Limb (tissue), 2 donors: ENCODE measurements around the gene USP35.

ENCODE experiments used
- DNase-seq, 2 donors: peaks; one replicate each; pipeline ENCODE4 v3.0.0-alpha.2; 2016; ENCODE audit errors: extremely low spot score in 2 of 2

The USP35 gene, protein sequence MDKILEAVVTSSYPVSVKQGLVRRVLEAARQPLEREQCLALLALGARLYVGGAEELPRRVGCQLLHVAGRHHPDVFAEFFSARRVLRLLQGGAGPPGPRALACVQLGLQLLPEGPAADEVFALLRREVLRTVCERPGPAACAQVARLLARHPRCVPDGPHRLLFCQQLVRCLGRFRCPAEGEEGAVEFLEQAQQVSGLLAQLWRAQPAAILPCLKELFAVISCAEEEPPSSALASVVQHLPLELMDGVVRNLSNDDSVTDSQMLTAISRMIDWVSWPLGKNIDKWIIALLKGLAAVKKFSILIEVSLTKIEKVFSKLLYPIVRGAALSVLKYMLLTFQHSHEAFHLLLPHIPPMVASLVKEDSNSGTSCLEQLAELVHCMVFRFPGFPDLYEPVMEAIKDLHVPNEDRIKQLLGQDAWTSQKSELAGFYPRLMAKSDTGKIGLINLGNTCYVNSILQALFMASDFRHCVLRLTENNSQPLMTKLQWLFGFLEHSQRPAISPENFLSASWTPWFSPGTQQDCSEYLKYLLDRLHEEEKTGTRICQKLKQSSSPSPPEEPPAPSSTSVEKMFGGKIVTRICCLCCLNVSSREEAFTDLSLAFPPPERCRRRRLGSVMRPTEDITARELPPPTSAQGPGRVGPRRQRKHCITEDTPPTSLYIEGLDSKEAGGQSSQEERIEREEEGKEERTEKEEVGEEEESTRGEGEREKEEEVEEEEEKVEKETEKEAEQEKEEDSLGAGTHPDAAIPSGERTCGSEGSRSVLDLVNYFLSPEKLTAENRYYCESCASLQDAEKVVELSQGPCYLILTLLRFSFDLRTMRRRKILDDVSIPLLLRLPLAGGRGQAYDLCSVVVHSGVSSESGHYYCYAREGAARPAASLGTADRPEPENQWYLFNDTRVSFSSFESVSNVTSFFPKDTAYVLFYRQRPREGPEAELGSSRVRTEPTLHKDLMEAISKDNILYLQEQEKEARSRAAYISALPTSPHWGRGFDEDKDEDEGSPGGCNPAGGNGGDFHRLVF

DNA sequence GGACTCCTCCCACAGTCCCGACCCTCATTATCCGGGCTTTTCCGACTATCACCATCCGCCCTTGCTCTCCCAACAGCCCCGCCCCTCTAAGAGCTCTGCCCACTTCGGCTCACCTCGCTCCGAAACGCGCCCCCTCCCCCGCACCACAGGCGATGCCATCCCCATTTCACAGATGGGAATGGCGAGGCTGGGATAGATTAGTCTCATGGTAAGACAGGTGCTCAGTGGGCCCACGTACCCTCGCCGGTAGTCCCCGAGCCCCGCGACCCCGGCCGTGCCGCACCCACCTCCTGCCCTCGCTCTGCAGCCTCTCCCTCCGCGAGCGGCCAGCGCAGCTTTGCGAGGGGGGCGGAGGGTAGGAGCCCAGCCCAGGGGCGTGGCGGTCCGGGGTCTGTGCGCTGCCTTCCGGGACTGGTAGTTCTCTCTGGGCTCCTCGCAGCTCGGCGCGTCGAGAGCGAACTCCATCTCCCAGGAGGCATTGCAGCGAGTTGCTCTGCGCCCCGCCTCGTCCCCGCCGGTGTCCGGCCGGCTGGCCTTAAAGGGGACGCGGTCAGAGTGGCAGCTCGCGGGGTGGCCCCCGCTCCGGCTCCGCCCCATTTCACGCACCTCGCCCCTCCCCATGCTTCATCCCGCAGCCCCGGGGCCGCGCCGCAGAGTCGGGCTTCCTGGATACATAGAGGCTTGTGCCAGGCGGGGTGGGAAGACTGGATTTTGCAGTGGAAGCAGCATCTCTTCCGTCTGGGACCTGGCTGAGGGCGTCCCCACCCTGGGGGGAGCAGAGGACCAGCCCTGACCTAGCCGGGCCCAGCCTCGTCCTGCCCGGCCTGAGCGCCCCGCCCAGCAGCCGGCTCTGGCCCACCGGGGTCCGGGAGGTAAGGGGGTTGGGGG, at the start of gene USP35, which contains the start of gene KCTD21:
USP35 (plus strand) TSS at position 634 of the 888 bp plus-strand sequence. CDS start 7,327 bp downstream, outside the sequence.
KCTD21 (minus strand) TSS at position 341 of the 888 bp plus-strand sequence. CDS start 14,072 bp downstream, outside the sequence.
- peak; percentile 96 to 98 for DNase-seq

DNA sequence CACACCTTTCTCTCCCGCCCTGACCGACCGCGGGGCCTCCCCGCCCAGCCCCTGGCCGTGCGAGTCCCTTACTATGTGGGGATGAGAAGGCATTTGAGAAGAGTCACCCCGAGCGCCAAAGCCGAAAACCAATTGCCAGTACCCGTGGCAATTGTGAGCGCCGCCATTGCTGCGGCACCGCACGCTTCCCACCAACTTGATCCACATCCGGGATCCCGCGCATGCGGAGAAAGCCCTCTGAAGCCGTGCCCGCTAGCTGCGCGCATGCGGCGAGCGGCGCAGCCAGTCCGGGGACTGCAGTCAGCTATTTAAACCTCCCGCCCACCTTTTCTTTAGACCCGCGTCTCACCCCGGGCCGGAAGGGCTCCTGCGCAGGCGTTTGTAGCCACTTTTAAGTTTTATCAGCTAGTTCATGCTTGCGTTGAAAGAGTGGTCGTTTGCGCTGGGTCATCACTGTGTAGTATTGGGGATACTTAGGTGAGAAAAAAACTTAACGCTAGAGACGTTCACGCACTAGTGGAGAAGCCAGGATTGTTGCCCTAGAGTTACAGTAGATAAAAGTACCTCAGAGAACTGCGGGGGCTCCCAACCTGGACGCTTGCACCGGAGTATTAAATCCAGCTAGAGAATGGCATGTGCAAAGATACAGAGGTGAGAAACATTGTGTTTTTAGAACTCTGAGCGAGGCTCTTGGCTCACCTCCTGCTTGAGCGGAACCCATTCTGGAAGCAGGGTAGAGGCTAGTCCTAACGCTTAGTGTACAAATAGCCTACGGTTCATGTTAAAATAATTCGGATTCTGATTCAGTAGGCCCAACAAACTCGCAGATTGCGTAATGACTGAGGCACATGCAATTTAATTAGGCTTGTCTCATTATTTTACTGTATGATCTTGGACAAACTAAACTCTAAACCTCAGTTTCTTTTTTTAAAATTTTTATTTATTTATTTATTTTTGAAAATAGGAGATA, 49.0 kb upstream of the USP35 start, which contains the start of gene ALG8:
ALG8 (minus strand) TSS at position 205 of the 970 bp plus-strand sequence; CDS start at position 167, 38 bp downstream.
- peak; percentile 96 to 97 for DNase-seq

DNA sequence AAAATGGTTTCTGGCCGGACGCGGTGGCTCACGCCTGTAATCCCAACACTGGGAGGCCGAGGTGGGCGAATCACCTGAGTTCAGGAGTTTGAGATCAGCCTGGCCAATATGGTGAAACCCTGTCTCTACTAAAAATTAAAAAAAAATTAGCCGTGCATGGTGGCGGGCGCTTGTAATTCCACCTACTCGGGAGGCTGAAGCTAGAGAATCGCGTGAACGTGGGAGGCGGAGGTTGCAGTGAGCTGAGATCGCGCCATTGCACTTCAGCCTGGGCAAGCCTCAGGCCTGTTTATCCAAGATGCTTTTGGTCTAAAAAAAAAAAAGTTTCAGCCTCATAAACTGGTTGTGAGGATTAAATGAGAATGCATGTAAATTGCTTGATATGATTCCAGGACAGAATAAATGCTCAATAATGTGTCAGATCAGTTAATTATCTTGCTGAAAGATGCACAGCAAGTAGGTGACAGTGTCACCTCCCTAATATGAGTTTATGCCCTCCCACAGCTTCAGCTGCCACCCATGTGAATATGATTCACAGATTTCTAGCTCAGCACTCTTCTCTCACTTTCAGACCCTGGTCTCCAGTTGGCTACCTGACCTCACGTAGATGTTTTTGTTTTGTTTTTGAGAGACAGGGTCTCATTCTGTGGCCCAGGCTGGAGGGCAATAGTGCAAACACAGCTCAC, 48.2 kb upstream of the USP35 start:
- no peak for DNase-seq

DNA sequence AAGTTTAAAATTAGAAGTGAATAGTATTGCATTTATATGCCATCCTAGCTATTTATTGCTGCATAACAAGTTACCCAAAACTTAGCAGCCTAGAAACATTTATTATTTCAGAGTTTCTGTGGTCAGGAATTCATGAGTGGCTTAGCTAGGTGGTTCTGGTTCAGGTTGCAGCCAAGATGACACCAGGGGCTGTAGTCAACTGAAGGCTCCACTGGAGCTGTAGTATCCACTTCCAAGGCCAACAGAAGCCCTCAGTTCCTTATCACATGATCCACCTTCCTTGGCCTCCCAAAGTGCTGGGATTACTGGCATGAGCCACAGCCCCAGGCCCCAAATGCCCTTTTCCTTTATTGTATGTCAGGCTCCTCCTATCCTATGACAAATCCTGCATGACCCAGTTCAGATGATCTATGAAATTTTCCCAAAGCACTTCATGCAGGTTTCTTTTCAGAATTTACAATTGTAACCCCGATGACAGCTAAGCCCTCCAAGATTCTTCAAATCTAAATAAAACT, 43.2 kb upstream of the USP35 start:
- no peak for DNase-seq

DNA sequence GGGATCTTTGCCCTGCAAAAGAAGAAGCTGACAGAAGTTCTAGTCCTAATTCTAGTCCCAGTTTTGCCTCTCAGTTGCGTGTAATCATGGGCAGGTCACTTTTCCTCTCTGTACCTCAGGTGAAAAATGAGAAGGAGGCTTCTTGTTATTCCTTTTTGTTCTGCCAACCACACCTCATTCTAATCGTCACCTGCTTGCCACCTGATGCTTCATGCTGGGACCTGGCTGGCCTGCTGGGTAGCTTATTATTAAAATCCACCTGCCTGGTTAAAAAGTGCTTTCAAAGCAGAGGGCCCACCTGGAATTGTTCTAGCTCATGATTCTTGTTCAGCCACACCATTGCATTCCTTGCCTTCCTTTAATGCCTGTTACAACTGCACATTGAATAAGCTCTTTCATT, 40.9 kb upstream of the USP35 start:
- DNase-seq: no peak

DNA sequence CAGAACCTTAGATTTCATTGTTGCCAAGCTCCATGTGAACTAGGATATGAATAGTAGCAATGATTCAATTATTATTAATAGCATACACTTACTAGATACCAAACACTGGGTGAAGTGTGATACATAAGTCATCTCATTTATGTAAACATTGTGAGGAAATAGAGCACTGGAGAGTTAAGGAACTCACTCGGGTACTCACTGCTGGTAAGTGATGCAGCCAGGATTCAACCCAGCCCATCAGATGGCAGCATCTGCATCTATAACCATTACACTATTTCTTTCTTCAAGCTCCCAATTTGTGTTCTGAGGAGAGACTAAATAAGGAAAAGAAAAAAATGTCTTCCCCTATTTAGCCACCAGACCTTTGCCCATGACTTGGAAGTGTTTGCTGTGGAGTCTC, 39.1 kb upstream of the USP35 start:
- no peak for DNase-seq

DNA sequence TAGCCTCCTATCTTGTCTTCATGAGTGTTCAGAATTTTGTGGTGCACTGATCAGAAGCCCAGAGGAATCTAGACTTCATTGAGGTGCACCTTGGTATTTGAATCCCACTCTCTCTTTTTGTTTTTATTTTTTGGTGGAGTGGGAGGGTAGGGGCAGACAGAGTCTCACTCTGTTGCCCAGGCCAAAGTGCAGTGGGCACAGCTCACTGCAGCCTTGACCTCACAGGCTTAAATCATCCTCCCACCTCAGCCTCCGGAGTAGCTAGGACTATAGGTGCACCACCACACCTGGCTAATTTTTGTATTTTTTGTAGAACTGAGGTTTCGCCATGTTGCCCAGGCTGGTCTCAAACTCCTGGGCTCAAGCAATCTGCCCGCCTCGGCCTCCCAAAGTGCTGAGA, 38.4 kb upstream of the USP35 start:
- no peak for DNase-seq

DNA sequence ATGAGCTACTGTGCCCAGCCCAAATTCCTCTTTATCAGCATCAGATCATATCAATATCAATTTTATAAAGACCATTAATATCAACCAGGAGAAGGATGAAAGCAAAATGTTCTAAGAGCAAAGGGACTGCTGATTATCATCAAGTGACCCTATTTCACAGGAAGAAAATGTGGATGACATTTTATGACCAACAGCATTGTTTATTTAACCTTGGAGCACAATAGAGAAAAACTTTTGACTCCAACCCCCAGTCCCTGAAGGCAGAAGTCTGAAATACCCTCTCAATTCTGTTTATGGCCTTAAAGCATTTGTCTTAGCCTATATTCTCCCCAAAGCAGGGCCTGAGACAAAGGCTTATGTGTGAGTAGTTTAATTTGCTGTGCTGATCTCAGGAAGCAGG, 38.0 kb upstream of the USP35 start:
- no peak for DNase-seq

DNA sequence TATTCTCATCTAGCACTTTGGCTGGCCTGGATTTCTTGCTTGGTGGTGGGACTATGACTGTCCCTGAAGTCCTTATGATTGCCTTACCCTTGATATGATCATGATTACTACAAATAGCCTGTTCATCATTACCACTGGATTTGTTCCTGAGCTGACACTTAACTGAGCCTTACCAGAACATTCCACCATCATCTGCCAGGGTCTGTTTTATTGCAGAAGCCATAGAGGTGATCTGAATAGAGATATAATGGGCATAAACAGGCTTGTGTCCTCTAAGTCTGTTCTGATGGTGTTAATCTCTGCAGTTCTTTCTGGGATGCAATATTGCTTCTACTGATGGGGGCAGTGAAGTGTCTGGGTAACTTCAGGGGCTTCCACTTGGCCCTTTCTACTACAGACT, 36.9 kb upstream of the USP35 start:
- DNase-seq: no peak

DNA sequence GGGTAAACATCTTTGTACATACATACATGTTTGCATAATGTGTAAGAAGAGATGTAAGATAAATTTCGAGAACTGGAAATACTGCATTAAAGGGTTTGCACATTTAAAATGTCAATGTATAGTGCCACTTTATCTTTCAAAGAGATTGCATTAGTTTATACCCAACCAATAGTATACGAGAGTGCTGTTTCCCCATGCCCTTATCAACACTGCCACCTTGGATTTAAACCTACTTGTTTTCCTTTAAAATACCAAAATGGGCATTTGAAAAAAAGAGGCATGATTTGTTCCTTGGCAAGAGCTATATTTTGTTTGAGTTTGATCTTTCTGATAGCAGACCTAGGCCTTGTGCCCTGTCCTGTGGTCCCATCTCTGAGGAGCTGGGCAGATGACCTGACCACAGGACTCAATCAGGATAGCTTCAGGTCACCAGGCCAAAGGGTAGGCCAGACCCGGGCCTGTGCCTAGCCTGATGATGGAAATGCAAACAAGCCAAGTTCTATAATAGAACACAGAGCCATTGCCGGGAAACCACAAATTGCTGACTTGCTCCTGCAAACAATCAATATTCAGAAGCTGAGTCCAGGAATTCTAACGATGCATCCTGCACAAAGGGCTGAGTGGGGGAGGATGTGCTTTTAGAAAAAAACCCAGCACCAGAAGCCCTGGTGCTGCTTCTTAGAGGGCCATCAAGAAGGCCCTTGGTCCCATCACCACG, 32.4 kb upstream of the USP35 start:
- DNase-seq: no peak

DNA sequence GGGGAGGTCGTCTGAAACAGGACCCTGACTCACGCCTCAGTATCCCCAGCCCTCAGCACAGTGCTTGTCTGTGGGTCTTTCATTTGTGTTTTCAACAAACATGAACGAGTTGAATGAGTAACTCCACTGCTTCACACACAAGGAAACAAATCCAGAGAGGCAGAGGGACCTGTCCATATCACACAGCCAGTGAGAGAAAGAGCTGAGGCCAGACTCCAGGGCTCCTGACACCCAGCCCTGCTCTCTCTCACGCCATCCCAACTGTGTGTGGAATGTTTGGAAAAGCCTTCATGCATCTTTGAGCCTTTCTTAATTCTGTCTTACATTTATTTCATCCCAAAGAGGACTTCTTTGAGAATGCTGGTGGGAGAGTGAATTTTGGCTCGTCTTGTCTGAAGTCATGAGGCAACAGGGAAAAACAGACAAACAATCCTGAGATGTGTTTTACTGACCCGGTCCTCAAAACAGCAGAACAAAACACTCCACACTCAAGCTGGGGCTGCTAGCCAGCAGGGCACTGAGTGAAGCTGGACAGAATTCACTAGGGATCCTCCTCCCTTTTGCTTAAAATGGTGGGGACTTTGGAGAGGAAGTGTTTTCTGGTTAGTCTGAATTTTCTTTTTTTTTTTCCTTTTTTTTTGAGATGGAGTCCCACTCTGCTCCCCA, 29.6 kb upstream of the USP35 start:
- DNase-seq: no peak

DNA sequence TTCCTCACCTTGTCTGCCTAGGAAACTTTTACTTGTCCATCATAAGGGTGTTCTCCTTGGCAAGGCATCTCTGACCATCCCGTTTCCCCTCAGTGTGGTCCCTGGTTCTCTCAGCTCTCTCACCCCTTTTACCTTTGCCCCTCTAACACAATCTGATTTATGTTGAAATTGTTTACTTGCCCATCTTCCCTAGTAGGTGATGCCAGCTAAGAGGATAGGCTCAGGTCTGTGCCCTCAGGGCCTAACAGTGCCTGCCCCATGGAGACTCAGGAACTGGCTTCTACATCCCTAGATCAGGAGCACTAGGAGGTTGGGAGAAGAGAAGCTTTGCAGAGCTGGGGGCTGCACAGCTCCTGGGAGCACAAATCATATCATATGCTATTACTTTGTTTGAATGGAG, 28.2 kb upstream of the USP35 start:
- DNase-seq: no peak

DNA sequence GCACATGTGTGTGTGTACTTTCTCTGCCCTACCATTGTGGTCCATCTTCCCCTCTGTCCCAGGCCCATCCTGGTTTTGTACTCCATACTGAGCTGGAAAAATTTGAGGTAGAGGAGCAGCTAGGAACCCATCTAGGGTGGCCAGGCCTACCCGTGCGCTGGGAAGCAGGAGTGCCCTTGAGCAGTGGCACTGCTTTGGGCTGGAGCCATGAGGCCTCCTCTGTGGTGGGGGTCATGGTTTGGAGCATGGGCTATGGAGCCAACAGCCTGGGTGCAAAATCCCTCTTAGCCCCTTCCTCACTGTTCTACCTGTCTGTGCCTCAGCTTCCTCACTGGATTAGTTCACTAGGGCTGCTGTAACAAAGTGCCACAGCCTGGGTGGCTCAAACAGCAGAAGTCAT, 27.4 kb upstream of the USP35 start:
- DNase-seq: no peak

DNA sequence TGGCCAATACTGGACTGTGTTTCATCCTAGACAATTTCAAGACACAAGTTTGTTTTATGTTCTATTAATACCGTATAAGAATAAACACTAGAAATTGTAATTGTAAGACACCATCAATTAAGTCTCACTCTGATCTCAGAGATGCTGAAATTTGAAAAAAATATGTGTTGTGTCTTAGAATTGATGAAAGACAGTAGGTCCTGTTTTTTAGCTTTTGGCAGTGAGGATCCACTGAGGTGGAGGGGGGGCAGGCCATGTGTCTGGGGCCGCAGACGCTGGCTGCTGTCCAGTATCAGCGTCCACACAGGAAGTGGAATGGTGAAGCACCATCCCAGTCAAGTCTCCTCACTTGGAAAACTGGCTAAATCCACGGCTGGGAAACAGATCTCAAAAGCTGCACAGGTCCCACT, 26.8 kb upstream of the USP35 start:
- DNase-seq: no peak

DNA sequence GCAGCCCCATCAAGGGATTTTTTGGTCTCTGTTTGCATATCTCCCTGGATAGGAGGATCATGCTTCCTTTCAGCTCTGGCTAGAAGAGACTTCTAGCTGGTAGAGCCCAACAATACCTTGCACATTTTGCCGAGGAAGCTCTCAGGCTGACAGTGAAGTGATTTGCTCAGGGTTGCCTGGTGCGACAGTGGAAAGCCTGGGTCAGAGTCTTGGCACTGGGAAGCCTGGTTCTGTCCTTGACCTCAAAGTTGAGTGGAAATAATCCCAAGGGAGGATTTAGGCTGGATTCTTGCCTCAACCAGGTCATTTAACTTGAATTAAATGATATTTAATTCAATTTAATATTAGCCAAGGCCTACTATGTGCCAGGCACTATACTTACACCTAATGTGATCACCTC, 24.9 kb upstream of the USP35 start:
- DNase-seq: no peak

DNA sequence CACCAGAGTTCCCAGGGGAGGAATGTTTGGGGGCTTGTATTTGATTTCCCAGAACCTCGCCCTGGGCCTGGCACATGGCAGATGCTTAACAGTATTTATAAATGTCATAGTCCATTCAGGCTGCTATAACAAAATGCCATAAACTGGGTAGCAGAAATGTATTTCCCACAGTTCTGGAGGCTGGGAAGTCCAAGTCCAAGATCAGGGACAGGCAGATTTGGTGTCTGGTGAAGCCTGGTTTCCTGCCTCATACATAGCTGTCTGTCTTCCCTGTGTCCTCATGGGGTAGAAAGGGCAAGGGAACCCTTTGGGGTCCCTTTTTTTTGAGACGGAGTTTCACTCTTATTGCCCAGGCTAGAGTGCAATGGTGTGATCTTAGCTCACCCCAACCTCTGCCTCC, 24.2 kb upstream of the USP35 start:
- no peak for DNase-seq

DNA sequence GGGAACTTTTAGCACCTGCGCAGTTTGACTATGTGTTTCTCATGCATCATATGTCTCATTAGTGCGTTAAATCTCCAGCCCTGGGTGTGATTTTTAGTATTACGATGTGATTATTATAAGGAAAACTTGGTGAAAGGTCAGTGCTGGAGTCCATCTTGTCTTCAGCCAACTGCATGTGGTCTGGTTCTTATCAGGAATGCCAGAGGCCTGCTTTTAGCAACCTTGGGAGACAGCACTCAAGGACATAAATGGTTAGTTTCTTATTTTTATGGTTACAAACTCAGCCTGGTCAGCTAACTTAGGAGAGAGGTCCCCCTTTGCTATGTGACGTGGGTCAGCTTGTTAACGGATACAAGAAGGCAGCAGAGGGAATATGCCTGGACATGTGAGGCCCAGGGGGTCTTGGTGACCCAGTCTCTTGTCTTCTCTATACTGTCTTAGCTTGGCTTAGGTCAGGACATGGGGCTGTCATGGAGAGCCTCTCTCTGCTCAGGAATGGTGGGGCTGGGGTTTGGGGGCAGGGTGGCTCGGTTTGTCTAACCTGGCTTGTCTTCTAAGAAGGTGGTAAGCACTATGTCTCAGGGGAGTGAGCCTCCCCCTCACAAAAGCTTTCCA, 21.8 kb upstream of the USP35 start:
- no peak for DNase-seq
